A549 treated with ZK216348 at 1 μM for 4 hours (cell line): ENCODE data around the gene ZSWIM4. TPM values are rescaled to one million over a fixed set of nuclear protein-coding genes. Genes with fewer than 3 reads are reported as not detected.

Experiments used
- total RNA-seq: library from RNA; stranded (reverse); fragments of 200-300 nt; extraction: Qiagen RNA extraction; gene quantifications from 5 replicates; pipeline ENCODE4 v1.2.3, GENCODE V29; 2022; ENCODE audit warnings: low read depth

The ZSWIM4 gene
- total RNA-seq: 3.2 to 6.8 TPM (median 6.0 TPM) in 5 replicates

GRCh38 chr19:13794757-13795589 is at the start of gene ZSWIM4:
Gene ZSWIM4 (plus strand): TSS chr19:13795443. CDS start chr19:13795649, 206 bp downstream.

GRCh38 chr19:13764101-13764807 is 31.0 kb upstream of the ZSWIM4 start, which contains the start of gene MRI1:
Gene MRI1 (plus strand): TSS chr19:13764522. CDS start chr19:13764589, 67 bp downstream.

GRCh38 chr19:13774217-13775191 is 20.7 kb upstream of the ZSWIM4 start, which contains the start of gene C19orf53:
Gene C19orf53 (plus strand): TSS chr19:13774456. CDS start chr19:13774478, 22 bp downstream.

GRCh38 chr19:13876834-13877233 is 81.6 kb downstream of the ZSWIM4 start, which contains the start of gene NANOS3:
Gene NANOS3 (plus strand): TSS chr19:13877134. CDS start chr19:13877249, 115 bp downstream.

Other genes with a start within 250 kb of the ZSWIM4 start
- 7.5 to 16.6 TPM (median 15.4 TPM) in 5 replicates for gene MRI1, start 30.9 kb upstream of the ZSWIM4 start, total RNA-seq
- gene C19orf53, start 21.0 kb upstream of the ZSWIM4 start, total RNA-seq: 139 to 203 TPM (median 187 TPM) in 5 replicates
- gene NANOS3, start 81.7 kb downstream of the ZSWIM4 start, total RNA-seq: 2.3 to 3.7 TPM (median 2.6 TPM) in 5 replicates
- 0.14 to 0.85 TPM (median 0.56 TPM) in 4 of 5 replicates, not detected in the other for gene BRME1, start 110.7 kb downstream of the ZSWIM4 start, total RNA-seq
- gene CC2D1A, start 110.8 kb downstream of the ZSWIM4 start, total RNA-seq: 7.6 to 11.7 TPM (median 10.5 TPM) in 5 replicates
- gene PODNL1, start 143.0 kb downstream of the ZSWIM4 start, total RNA-seq: 0.95 to 1.7 TPM (median 1.0 TPM) in 5 replicates
- gene DCAF15, start 157.1 kb downstream of the ZSWIM4 start, total RNA-seq: 14.5 to 26.5 TPM (median 22.0 TPM) in 5 replicates
- 2.2 to 6.5 TPM (median 5.8 TPM) in 5 replicates for gene RFX1, start 210.9 kb downstream of the ZSWIM4 start, total RNA-seq
- gene RLN3, start 232.7 kb downstream of the ZSWIM4 start, total RNA-seq: not detected in 5 replicates
- gene IL27RA, start 236.3 kb downstream of the ZSWIM4 start, total RNA-seq: 5.7 to 10.9 TPM (median 9.8 TPM) in 5 replicates